AG04449 (cell line): ENCODE data around the gene LRRC45.

ENCODE experiments used
- CTCF ChIA-PET: fragments of 350-600 bp; formaldehyde crosslinking; extraction: SDS; loops from one replicate; lab custom pipeline; 2021; ENCODE audit warnings: antibody characterized with exemption; lab: Yijun Ruan, JAX
- POLR2A ChIA-PET: fragments of 400-600, 350-600 bp; formaldehyde crosslinking; extraction: SDS; loops from one replicate; lab custom pipeline; 2020; ENCODE audit warnings: antibody characterized with exemption, inconsistent platforms; lab: Yijun Ruan, JAX
- DNase-seq: peaks from one replicate; pipeline ENCODE4 v3.0.0-alpha.2; 2010; ENCODE audit warnings: low read depth, low spot score
- H3K4me3 ChIP-seq: 2 replicates; pipeline ENCODE4 v1.5.1; 2011; ENCODE audit warnings: low read depth, mild to moderate bottlenecking, control low read depth, low read length
- TF ChIP-seq, protein P1 (sequence below): IDR thresholded peaks from one replicate; pipeline ENCODE4 v1.5.1; 2011; ENCODE audit warnings: mild to moderate bottlenecking, moderate library complexity, low read length, control low read depth, inconsistent platforms; ENCODE audit not compliant: insufficient read depth; ENCODE audit errors: missing control alignments

The LRRC45 gene

DNA sequence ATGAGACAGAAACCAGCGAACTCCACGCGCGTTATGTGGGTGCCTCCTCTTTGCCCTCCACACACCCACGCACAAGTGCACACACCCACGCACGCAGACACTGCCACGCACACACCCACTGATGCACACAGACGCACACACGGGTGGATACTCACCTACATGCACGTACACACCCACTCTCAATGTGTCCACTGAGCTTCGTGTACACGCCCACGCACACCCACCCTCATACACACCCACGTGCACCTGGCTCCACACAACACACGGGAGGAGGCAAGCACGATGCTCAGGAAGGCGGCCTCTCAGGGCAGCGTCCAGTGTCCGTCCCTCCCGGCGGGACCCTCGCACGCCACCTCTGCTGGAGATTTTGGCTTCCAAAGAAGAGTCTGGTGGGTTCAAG lies 24.3 kb downstream of the LRRC45 start:
- DNase-seq: no peak
- no peak overlapping the region for H3K4me3 ChIP-seq
- ChIA-PET CTCF (interaction anchor here (7.1 kb wide), 1 partner anchor 8 kb away, joined by 47 read pairs; the partner anchor contains the start of gene DCXR), POLR2A (no interaction called here)
- TF ChIP-seq, protein P1, sequence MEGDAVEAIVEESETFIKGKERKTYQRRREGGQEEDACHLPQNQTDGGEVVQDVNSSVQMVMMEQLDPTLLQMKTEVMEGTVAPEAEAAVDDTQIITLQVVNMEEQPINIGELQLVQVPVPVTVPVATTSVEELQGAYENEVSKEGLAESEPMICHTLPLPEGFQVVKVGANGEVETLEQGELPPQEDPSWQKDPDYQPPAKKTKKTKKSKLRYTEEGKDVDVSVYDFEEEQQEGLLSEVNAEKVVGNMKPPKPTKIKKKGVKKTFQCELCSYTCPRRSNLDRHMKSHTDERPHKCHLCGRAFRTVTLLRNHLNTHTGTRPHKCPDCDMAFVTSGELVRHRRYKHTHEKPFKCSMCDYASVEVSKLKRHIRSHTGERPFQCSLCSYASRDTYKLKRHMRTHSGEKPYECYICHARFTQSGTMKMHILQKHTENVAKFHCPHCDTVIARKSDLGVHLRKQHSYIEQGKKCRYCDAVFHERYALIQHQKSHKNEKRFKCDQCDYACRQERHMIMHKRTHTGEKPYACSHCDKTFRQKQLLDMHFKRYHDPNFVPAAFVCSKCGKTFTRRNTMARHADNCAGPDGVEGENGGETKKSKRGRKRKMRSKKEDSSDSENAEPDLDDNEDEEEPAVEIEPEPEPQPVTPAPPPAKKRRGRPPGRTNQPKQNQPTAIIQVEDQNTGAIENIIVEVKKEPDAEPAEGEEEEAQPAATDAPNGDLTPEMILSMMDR: no peak

DNA sequence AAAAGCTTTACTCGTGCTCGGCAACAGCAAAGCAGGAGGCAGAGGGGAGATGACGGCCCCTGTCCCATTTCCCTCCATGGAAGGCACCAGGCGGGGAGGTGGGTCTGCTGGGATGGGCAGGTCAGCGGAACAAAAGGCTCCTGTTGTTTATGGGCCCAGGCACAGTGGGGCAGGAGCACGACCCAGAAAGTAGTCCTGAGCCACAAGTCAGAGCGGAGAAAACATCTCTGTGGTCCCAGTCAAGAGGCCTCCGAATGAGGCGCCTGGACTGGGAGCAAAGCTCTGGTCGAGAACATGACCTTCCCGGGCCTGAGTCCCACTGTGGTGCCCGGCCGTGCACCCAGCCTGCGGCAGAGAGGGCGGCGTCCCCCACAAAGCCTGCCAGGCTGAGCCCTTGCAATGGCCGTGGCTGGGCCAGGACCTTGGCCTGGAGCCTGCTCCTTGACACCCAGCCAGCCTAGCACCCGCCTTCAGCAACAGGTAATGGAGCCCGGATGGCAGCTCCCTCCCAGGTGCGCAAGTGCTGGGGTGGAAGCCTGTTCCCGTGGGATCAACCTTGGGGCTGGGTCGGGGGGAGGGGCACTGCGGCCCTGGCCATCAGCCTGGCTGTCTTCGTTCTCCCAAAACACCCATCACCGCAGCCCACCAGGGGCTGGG lies 24.9 kb downstream of the LRRC45 start:
- POLR2A ChIA-PET: no interaction called here
- CTCF ChIA-PET: interaction anchor here (7.1 kb wide), 1 partner anchor 8 kb away, joined by 47 read pairs; the partner anchor contains the start of gene DCXR
- DNase-seq: no peak
- H3K4me3 ChIP-seq: no peak overlapping the region
- TF ChIP-seq, protein P1: no peak

DNA sequence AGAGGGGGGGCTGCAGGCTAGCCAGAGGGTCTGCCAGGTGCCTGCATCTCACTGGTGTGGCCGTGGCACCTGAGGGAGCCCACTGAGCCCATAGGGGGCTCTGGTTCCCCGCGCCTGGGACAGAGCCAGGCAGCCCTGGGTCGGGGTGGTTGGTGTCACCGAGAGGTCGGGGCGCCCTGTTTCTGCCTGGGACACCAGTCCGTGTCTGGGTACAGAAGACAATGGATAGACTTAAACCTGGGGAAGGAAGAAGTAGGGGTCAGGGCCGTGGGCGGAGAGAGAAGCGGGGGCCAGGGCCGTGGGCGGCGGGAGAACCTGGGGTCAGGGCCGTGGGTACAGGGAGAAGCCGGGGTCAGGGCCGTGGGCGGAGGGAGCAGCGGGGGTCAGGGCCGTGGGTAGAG lies 25.5 kb downstream of the LRRC45 start:
- H3K4me3 ChIP-seq: no peak overlapping the region
- POLR2A ChIA-PET: no interaction called here
- CTCF ChIA-PET: interaction anchor here (7.1 kb wide), 1 partner anchor 9 kb away, joined by 47 read pairs; the partner anchor contains the start of gene DCXR
- DNase-seq: no peak
- TF ChIP-seq, protein P1: no peak

DNA sequence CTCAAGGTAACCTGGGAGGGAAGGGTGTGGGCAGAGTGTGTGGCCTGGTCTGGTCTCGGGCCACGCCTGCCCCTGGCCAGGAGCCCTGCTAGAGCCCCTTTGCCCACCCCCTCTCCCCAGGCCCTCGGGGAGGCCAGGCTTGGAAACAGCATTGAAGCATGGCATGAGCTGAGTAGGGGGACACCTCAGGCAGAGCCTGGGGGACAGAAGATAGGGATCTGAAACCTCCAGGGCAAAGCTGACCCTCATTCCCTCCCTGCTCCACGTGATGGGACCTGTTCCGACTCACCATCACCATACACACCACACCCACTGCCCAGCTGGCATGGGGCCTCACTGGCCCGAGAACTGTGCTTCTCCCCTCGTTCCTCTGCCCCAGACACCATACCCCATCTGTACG lies 26.0 kb downstream of the LRRC45 start:
- TF ChIP-seq, protein P1: no peak
- CTCF ChIA-PET: interaction anchor here (2.3 to 7.1 kb wide), 2 partner anchors 9 to 19 kb away, joined by 14 to 47 read pairs; partner anchors contain the start of gene DCXR
- POLR2A ChIA-PET: interaction anchor here (1.3 kb wide), 1 partner anchor 10 kb away, joined by 4 read pairs; no protein-coding TSS in a partner anchor

DNA sequence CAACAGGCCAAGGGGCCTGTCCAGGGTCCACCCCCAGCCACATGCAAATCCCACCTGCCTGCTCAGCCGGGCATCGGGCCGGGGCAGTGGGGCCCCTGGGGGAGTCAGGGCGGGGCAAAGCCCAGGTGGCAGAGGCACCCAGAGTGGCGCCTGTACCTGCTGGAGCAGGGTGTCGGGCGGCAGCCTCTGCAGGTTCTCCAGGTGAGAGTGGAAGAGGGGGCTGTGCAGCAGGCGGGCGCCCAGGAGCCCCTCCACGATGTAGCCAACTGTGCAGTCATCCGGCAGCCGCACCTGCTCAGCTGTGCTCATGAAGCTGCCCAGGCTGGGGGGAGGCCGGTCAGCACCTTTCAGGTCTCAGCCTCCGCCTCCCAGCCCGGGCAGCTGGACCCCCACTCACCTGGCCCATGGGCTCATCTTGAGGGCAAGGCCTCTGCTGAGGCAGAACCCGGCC lies 26.4 kb downstream of the LRRC45 start:
- no peak for DNase-seq
- CTCF ChIA-PET: interaction anchor here (1.0 to 7.1 kb wide), 4 partner anchors 10 to 90 kb away, joined by 3 to 47 read pairs (median 8); partner anchors contain the start of gene DCXR
- H3K4me3 ChIP-seq: no peak overlapping the region
- POLR2A ChIA-PET: interaction anchor here (1.3 to 1.6 kb wide), 2 partner anchors 10 to 19 kb away, joined by 3 to 4 read pairs; no protein-coding TSS in a partner anchor
- TF ChIP-seq, protein P1: no peak

More for the DNA sequence above, 26.0 kb downstream of the LRRC45 start:
- H3K4me3 ChIP-seq: no peak overlapping the region
- DNase-seq: no peak
